UCSD-AML1 (cell line): ENCODE results near the gene ZNF331.
A peak's percentile ranks its signal among the peaks of the same experiment; 100 is the strongest.

ENCODE experiments used
- DNase-seq: peaks from one replicate; lab custom pipeline; 2025; ENCODE audit not compliant: unreplicated experiment; lab: John Stamatoyannopoulos, UW

Gene ZNF331

GRCh38 chr19:53520547-53521372 lies 17.2 kb upstream of the ZNF331 start:
- DNase-seq: peak; percentile 93

- DNase-seq: no peak
These were observed 16.4 kb upstream of the ZNF331 start for GRCh38 chr19:53521373-53522202.

GRCh38 chr19:53525922-53526321 lies 12.0 kb upstream of the ZNF331 start:
- no peak for DNase-seq

- DNase-seq: no peak
These were observed 7.3 kb upstream of the ZNF331 start for GRCh38 chr19:53530622-53531021.

- no peak for DNase-seq
These were observed 6.5 kb upstream of the ZNF331 start for GRCh38 chr19:53531457-53531856.

- no peak for DNase-seq
These were observed 5.6 kb upstream of the ZNF331 start for GRCh38 chr19:53532362-53532761.

- no peak for DNase-seq
These were observed 1.8 kb upstream of the ZNF331 start for GRCh38 chr19:53536225-53536548.

GRCh38 chr19:53537121-53537520 lies 824 bp upstream of the ZNF331 start:
- DNase-seq: no peak

- no peak for DNase-seq
These were observed 599 bp downstream of the ZNF331 start for GRCh38 chr19:53538378-53539109.

- no peak for DNase-seq
These were observed 2.1 kb downstream of the ZNF331 start for GRCh38 chr19:53540091-53540490.

GRCh38 chr19:53541971-53542370 lies 4.0 kb downstream of the ZNF331 start:
- DNase-seq: no peak

- DNase-seq: no peak
These were observed 7.5 kb downstream of the ZNF331 start for GRCh38 chr19:53545271-53546065.

- no peak for DNase-seq
These were observed 9.0 kb downstream of the ZNF331 start for GRCh38 chr19:53546758-53547513.

GRCh38 chr19:53549340-53549739 lies 11.4 kb downstream of the ZNF331 start:
- no peak for DNase-seq

GRCh38 chr19:53552001-53552721 lies 14.2 kb downstream of the ZNF331 start:
- no peak for DNase-seq

- DNase-seq: no peak
These were observed 15.2 kb downstream of the ZNF331 start for GRCh38 chr19:53553156-53553555.

GRCh38 chr19:53553865-53554791 lies 16.2 kb downstream of the ZNF331 start:
- no peak for DNase-seq

- no peak for DNase-seq
These were observed 16.9 kb downstream of the ZNF331 start for GRCh38 chr19:53554804-53555203.
